IPS-20b (cell line): ENCODE measurements around the gene CWF19L2.
"Not testable (repeated sequence)": the region's sequence is repeated elsewhere in the genome, so short reads cannot be mapped to it uniquely, and the experiment has no call there.

ENCODE experiments used
- H3K27ac ChIP-seq: one replicate; pipeline ENCODE4 v1.5.1; 2013; ENCODE audit warnings: low read length
- H3K27me3 ChIP-seq: 2 replicates; pipeline ENCODE4 v1.6.1; 2013; ENCODE audit warnings: mild to moderate bottlenecking, low read length, inconsistent platforms; ENCODE audit not compliant: insufficient read depth
- H3K36me3 ChIP-seq: 2 replicates; pipeline ENCODE4 v1.6.1; 2013; ENCODE audit warnings: low read depth, mild to moderate bottlenecking, inconsistent platforms, low read length, moderate library complexity; ENCODE audit not compliant: insufficient read depth
- H3K4me1 ChIP-seq: 2 replicates; pipeline ENCODE4 v1.6.1; 2013; ENCODE audit warnings: mild to moderate bottlenecking, control low read depth, inconsistent platforms, low read length, moderate library complexity; ENCODE audit not compliant: insufficient read depth
- H3K4me3 ChIP-seq: 2 replicates; pipeline ENCODE4 v1.5.1; 2013; ENCODE audit warnings: mild to moderate bottlenecking, low read length, inconsistent platforms
- H3K9ac ChIP-seq: 2 replicates; pipeline ENCODE4 v1.6.1; 2013; ENCODE audit warnings: low read depth, mild to moderate bottlenecking, inconsistent platforms, low read length, moderate library complexity
- H3K9me3 ChIP-seq: 2 replicates; pipeline ENCODE4 v1.6.1; 2013; ENCODE audit warnings: mild to moderate bottlenecking, low read depth, low read length, inconsistent platforms; ENCODE audit not compliant: insufficient read depth

The CWF19L2 gene

GRCh38 chr11:107430525-107430924 is 27.1 kb downstream of the CWF19L2 start:
- H3K9ac ChIP-seq = no peak overlapping the region
- peaks cover 15% of the 10 kb centered on the region for H3K36me3 ChIP-seq
- H3K9me3 ChIP-seq = no peaks in the 10 kb centered on the region
- no peak overlapping the region for H3K27ac ChIP-seq
- no peaks in the 10 kb centered on the region for H3K4me1 ChIP-seq
- no peaks in the 10 kb centered on the region for H3K27me3 ChIP-seq
- no peak overlapping the region for H3K4me3 ChIP-seq

- Histone ChIP-seq H3K27ac (no peak overlapping the region), H3K4me1 (no peaks in the 10 kb centered on the region), H3K9ac (no peak overlapping the region), H3K27me3 (no peaks in the 10 kb centered on the region), H3K9me3 (no peaks in the 10 kb centered on the region), H3K4me3 (no peak overlapping the region), H3K36me3 (peaks cover 10% of the 10 kb centered on the region)
These were observed 29.9 kb downstream of the CWF19L2 start for GRCh38 chr11:107427569-107428180.

- Histone ChIP-seq H3K9ac (no peak overlapping the region), H3K9me3 (no peaks in the 10 kb centered on the region), H3K4me3 (no peak overlapping the region), H3K27me3 (no peaks in the 10 kb centered on the region), H3K36me3 (peaks cover 11% of the 10 kb centered on the region; the same call in 1 of the 2 replicates), H3K27ac (no peak overlapping the region), H3K4me1 (no peaks in the 10 kb centered on the region)
These were observed 44.3 kb downstream of the CWF19L2 start for GRCh38 chr11:107413352-107413751.

- Histone ChIP-seq H3K27ac (no peak overlapping the region), H3K27me3 (no peaks in the 10 kb centered on the region), H3K9ac (no peak overlapping the region), H3K4me1 (no peaks in the 10 kb centered on the region), H3K9me3 (no peaks in the 10 kb centered on the region), H3K36me3 (peaks cover 5% of the 10 kb centered on the region), H3K4me3 (no peak overlapping the region)
These were observed 48.8 kb downstream of the CWF19L2 start for GRCh38 chr11:107408762-107409211.

- Histone ChIP-seq H3K27me3 (no peaks in the 10 kb centered on the region), H3K9me3 (no peaks in the 10 kb centered on the region), H3K36me3 (peaks cover 6% of the 10 kb centered on the region; the same call in 1 of the 2 replicates), H3K4me3 (no peak overlapping the region), H3K4me1 (no peaks in the 10 kb centered on the region), H3K27ac (no peak overlapping the region), H3K9ac (no peak overlapping the region)
These were observed 52.4 kb downstream of the CWF19L2 start for GRCh38 chr11:107405260-107405659.

- H3K27me3 ChIP-seq, H3K27ac ChIP-seq, H3K9me3 ChIP-seq, H3K9ac ChIP-seq, H3K4me3 ChIP-seq, H3K4me1 ChIP-seq: not testable (repeated sequence)
- H3K36me3 ChIP-seq = peaks cover 13% of the 10 kb centered on the region
These were observed 56.5 kb downstream of the CWF19L2 start for GRCh38 chr11:107401131-107401530.

GRCh38 chr11:107397357-107397756 is 60.3 kb downstream of the CWF19L2 start:
- Histone ChIP-seq H3K4me3 (no peak overlapping the region), H3K27me3 (no peaks in the 10 kb centered on the region), H3K36me3 (peaks cover 7% of the 10 kb centered on the region), H3K27ac (no peak overlapping the region), H3K9ac (peak overlapping the region; percentile 55; the same call in 1 of the 2 replicates), H3K9me3 (peaks cover 6% of the 10 kb centered on the region; the same call in 1 of the 2 replicates), H3K4me1 (0 out of 2 replicates have a peak, but pooled peaks cover 4% of the 10 kb centered on the region)

- Histone ChIP-seq H3K27me3 (no peaks in the 10 kb centered on the region), H3K4me1 (0 out of 2 replicates have a peak, but pooled peaks cover 4% of the 10 kb centered on the region), H3K9me3 (no peaks in the 10 kb centered on the region), H3K27ac (no peak overlapping the region), H3K4me3 (no peak overlapping the region), H3K36me3 (peaks cover 28% of the 10 kb centered on the region), H3K9ac (no peak overlapping the region)
These were observed 65.0 kb downstream of the CWF19L2 start for GRCh38 chr11:107392611-107393010.

GRCh38 chr11:107390701-107391100 is 66.9 kb downstream of the CWF19L2 start:
- peaks cover 28% of the 10 kb centered on the region for H3K36me3 ChIP-seq
- not testable (repeated sequence) for H3K27me3 ChIP-seq, H3K9me3 ChIP-seq, H3K9ac ChIP-seq, H3K4me1 ChIP-seq, H3K4me3 ChIP-seq, H3K27ac ChIP-seq

GRCh38 chr11:107387666-107388065 is 70.0 kb downstream of the CWF19L2 start:
- Histone ChIP-seq H3K9me3 (no peaks in the 10 kb centered on the region), H3K27ac (no peak overlapping the region), H3K9ac (no peak overlapping the region), H3K27me3 (no peaks in the 10 kb centered on the region), H3K4me3 (no peak overlapping the region), H3K36me3 (peaks cover 28% of the 10 kb centered on the region), H3K4me1 (no peaks in the 10 kb centered on the region)

GRCh38 chr11:107385361-107385981 is 72.2 kb downstream of the CWF19L2 start:
- Histone ChIP-seq H3K27ac (no peak overlapping the region), H3K36me3 (peaks cover 10% of the 10 kb centered on the region), H3K27me3 (no peaks in the 10 kb centered on the region), H3K4me3 (no peak overlapping the region), H3K9me3 (no peaks in the 10 kb centered on the region), H3K4me1 (no peaks in the 10 kb centered on the region), H3K9ac (no peak overlapping the region)

GRCh38 chr11:107384144-107384852 is 73.3 kb downstream of the CWF19L2 start:
- H3K27me3 ChIP-seq = no peaks in the 10 kb centered on the region
- no peaks in the 10 kb centered on the region for H3K4me1 ChIP-seq
- H3K9ac ChIP-seq = no peak overlapping the region
- H3K36me3 ChIP-seq = no peaks in the 10 kb centered on the region; the same call in 1 of the 2 replicates
- H3K27ac ChIP-seq = no peak overlapping the region
- no peak overlapping the region for H3K4me3 ChIP-seq
- H3K9me3 ChIP-seq = no peaks in the 10 kb centered on the region
